ENCODE data around the gene CRY2. TPM values are rescaled to one million over a fixed set of nuclear protein-coding genes. Genes with fewer than 3 reads are reported as not detected.

Gene CRY2
- total RNA-seq, 1 donor from 2014 or later: 12.2 TPM

DNA sequence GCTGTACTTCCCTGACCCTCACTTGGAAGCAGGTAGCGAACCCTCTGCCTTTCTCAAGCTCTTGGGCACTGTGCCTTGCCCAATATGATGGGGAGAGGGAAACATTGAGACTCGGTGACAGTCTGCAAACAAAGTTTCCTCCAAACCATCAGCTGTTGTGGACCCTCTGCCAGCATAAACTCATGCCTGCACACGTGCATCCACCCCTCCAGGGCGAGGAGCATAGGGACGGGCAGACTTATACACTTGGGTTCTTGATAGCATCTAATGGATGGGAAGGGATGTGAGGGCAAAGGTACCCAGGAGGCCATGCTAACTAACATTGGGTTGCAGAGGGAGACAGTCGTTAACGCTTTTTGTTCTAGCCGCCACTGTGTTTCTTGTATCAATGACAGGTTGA is 29.9 kb downstream of the CRY2 start:
- TF ChIP-seq, protein P1, sequence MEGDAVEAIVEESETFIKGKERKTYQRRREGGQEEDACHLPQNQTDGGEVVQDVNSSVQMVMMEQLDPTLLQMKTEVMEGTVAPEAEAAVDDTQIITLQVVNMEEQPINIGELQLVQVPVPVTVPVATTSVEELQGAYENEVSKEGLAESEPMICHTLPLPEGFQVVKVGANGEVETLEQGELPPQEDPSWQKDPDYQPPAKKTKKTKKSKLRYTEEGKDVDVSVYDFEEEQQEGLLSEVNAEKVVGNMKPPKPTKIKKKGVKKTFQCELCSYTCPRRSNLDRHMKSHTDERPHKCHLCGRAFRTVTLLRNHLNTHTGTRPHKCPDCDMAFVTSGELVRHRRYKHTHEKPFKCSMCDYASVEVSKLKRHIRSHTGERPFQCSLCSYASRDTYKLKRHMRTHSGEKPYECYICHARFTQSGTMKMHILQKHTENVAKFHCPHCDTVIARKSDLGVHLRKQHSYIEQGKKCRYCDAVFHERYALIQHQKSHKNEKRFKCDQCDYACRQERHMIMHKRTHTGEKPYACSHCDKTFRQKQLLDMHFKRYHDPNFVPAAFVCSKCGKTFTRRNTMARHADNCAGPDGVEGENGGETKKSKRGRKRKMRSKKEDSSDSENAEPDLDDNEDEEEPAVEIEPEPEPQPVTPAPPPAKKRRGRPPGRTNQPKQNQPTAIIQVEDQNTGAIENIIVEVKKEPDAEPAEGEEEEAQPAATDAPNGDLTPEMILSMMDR (IDR thresholded peaks at IDR 0.05): no peak
- DNase-seq (ENCODE audit: low spot score): no peak
- Mint-ChIP-seq H3K27me3 (ENCODE audit: low read depth) (no peaks in the 10 kb centered on the region), H3K9me3 (ENCODE audit: low read depth) (no peaks in the 10 kb centered on the region), H3K36me3 (ENCODE audit: low read depth) (peaks cover 16% of the 10 kb centered on the region), H3K27ac (ENCODE audit: unreplicated experiment) (no peak overlapping the region), H3K4me1 (ENCODE audit: low read depth) (peaks cover 7% of the 10 kb centered on the region), H3K4me3 (ENCODE audit: unreplicated experiment) (no peak overlapping the region)

DNA sequence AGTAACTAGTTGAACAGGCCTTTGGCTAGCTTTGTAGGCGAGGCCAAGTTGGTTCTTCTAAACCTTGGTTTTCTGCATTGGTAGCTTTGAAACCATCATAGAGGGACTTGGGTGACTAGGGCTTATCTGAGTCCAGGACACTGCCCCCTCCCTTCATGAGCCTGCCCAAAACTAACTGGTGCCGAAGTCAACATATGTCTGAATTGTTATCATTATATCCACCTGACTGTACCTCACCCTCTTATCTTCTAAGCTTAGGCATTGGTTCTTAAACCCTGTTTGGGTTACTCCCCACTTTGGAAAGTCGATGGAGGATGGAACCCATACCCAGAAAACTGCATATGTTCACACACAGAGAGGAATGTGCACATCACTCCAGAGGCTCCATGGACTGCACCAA is 30.6 kb downstream of the CRY2 start:
- no peak for DNase-seq (ENCODE audit: low spot score)

DNA sequence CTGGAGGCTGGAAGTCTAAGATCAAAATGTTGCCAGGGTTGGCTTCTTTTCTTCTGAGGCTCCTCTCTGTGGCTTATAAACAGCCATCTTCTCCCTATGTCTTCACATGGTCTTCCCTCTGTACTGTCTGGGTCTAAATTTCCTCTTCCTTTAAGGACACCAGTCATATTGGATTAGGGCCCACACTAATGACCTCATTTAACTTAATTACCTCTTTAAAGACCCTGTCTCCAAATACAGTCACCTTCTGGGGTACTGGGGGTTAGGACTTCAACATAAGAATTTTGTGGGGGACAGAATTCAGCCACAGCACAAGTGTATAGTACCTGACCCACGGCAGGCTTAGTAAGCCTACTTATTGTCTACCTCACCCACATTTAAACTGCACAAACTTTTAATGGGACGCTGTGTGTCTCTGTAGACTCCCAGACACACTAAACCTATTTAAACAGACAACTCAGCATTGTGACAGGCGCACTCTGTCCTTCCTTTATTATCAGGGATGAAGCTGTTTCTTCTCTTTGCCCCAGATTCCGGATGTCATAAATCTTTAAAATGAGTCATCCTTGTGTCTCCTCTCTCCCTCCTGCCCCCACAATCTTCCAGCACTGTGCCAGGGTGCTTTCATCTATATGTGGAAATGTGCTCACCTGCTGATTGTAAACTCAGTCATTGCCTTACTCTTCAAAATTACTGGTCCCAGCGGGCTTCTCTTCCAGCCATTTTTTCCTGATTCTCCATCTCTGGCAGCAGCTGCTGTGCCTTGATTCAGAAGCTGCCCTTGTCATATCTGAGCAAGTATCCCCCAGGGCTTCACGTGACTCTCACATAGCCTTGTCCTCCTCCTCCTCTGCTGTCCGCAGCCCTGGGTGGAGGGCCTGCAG is 32.8 kb downstream of the CRY2 start:
- TF ChIP-seq, protein P1 (IDR thresholded peaks at IDR 0.05): no peak
- peaks cover 17% of the 10 kb centered on the region for H3K36me3 Mint-ChIP-seq (ENCODE audit: low read depth)
- DNase-seq (ENCODE audit: low spot score): no peak
- no peak overlapping the region for H3K4me3 Mint-ChIP-seq (ENCODE audit: unreplicated experiment)
- H3K9me3 Mint-ChIP-seq (ENCODE audit: low read depth): no peaks in the 10 kb centered on the region
- H3K27ac Mint-ChIP-seq (ENCODE audit: unreplicated experiment): no peak overlapping the region
- no peaks in the 10 kb centered on the region for H3K27me3 Mint-ChIP-seq (ENCODE audit: low read depth)
- peaks cover 3% of the 10 kb centered on the region for H3K4me1 Mint-ChIP-seq (ENCODE audit: low read depth)

More for the DNA sequence above, 30.6 kb downstream of the CRY2 start:
- no peak overlapping the region for H3K27ac Mint-ChIP-seq (ENCODE audit: unreplicated experiment)
- no peaks in the 10 kb centered on the region for H3K9me3 Mint-ChIP-seq (ENCODE audit: low read depth)
- H3K4me3 Mint-ChIP-seq (ENCODE audit: unreplicated experiment): no peak overlapping the region
- H3K36me3 Mint-ChIP-seq (ENCODE audit: low read depth): peaks cover 18% of the 10 kb centered on the region
- peaks cover 4% of the 10 kb centered on the region for H3K4me1 Mint-ChIP-seq (ENCODE audit: low read depth)
- TF ChIP-seq, protein P1 (IDR thresholded peaks at IDR 0.05): no peak
- no peaks in the 10 kb centered on the region for H3K27me3 Mint-ChIP-seq (ENCODE audit: low read depth)

DNA sequence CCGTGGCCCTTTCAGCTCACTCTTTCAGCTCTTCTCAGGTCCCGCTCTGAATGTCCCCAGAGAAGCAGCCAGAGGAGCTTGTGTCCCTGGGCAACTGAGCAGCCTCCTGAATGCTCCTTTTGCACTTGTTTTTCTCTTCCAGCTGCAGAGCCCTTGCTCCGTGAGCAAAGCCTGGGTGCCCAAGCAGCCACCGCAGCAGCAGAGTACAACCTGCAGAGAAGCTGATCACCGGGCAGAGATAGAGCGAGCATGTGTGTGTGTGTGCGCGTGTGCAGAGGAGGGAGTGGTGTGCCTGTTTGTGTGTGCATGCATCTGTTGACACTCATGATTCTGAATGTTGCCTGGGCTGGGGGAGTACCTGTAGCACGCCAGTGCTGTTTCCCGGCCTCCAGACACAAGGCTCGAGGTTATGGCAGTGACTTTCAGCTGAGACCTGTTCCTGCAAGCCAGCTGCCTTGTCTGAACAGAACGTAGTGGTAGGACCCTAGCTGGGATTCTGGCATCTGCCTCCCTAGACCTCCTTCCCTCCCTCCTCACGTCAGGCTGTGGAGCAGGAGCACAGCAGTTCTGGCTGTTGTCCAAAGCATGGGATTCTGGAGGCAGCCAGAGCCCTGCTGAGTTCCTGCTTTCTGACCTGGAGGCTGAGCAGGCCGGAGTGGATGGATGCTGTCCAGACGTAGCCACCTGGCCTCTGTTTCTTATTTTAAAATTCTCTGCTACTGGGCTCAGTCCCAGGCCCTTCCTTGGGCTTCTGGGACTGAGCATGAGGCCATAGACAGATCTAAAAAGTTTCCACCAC is 33.7 kb downstream of the CRY2 start:
- Mint-ChIP-seq H3K36me3 (ENCODE audit: low read depth) (peaks cover 14% of the 10 kb centered on the region), H3K4me1 (ENCODE audit: low read depth) (peaks cover 6% of the 10 kb centered on the region), H3K27me3 (ENCODE audit: low read depth) (no peaks in the 10 kb centered on the region), H3K4me3 (ENCODE audit: unreplicated experiment) (no peak overlapping the region), H3K9me3 (ENCODE audit: low read depth) (no peaks in the 10 kb centered on the region), H3K27ac (ENCODE audit: unreplicated experiment) (no peak overlapping the region)
- TF ChIP-seq, protein P1 (IDR thresholded peaks at IDR 0.05): no peak
- DNase-seq (ENCODE audit: low spot score): no peak

DNA sequence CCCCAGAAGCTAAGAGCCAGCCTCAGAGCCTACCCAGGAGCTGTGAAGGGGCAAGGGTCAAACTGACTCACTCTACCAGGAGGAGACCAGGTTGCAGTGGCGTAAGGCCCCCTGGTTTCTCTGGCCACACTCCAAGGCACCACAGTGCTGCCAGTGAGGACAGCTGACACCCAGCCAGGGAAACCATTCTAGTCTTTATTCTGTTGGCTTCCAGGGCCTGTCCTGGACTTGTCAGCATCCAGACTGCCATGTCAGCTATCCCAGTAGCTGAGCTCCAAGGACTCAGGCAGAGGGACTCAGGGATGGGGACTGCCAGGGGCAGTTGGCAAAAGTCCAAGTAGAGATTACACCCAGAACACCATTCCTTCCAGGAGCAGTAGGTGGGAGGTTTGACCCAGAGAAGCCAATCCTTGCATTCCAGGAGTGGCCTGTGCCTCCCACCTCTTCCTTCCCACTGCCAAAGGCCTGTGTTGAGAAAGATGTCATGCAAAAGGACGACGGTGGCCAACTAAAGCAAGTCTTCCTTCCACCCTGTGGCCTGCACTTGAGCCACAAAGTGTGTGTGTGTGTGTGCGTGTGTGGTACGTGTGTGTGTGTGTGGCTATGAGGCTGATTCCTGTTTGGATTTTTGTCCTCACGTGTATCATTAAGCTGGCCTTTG is 34.6 kb downstream of the CRY2 start:
- Mint-ChIP-seq H3K9me3 (ENCODE audit: low read depth) (no peaks in the 10 kb centered on the region), H3K27ac (ENCODE audit: unreplicated experiment) (no peak overlapping the region), H3K4me1 (ENCODE audit: low read depth) (peaks cover 6% of the 10 kb centered on the region), H3K4me3 (ENCODE audit: unreplicated experiment) (no peak overlapping the region), H3K27me3 (ENCODE audit: low read depth) (no peaks in the 10 kb centered on the region), H3K36me3 (ENCODE audit: low read depth) (peaks cover 14% of the 10 kb centered on the region)
- TF ChIP-seq, protein P1 (IDR thresholded peaks at IDR 0.05): no peak
- DNase-seq (ENCODE audit: low spot score): no peak
